Stomach (tissue), 9 donors: ENCODE measurements around the gene PCDHGA7. TPM values are rescaled to one million over a fixed set of nuclear protein-coding genes. Genes with fewer than 3 reads are reported as not detected.
"Not testable (repeated sequence)": the region's sequence is repeated elsewhere in the genome, so short reads cannot be mapped to it uniquely, and the experiment has no call there.

Source experiments
- DNase-seq, 2 donors: peaks; one replicate each; pipeline versions ENCODE4 v3.0.0 to v3.0.0-alpha.2; 2013 to 2019
- H3K27ac ChIP-seq, 5 donors: fragments of 200-600 bp in 4 of 5; sonication (generic) in 4 of 5; one replicate each; pipeline ENCODE4 v1.5.1; 2013 to 2019; ENCODE audit warnings: mild to moderate bottlenecking in 1 of 5, moderate library complexity in 1 of 5
- H3K27me3 ChIP-seq, 3 donors: fragments of 200-600 bp; sonication (generic); one replicate each; pipeline ENCODE4 v1.5.1; 2017 to 2019; ENCODE audit warnings: mixed run types in 1 of 3
- H3K36me3 ChIP-seq, 4 donors: fragments of 200-600 bp; sonication (generic); 1 replicate in 3 of 4; 2 replicates in 1 of 4; pipeline ENCODE4 v1.5.1; 2016 to 2019
- H3K4me1 ChIP-seq, 4 donors: fragments of 200-600 bp; sonication (generic); one replicate each; pipeline ENCODE4 v1.5.1; 2016 to 2019
- H3K4me3 ChIP-seq, 4 donors: fragments of 200-600 bp; sonication (generic) in 3 of 4; one replicate each; pipeline ENCODE4 v1.5.1; 2016 to 2019; ENCODE audit warnings: mild to moderate bottlenecking in 1 of 4
- H3K9me3 ChIP-seq, 4 donors: fragments of 200-600 bp; sonication (generic); one replicate each; pipeline ENCODE4 v1.5.1; 2016 to 2019
- CTCF ChIP-seq, 7 experiments: fragments of 450-650 bp in 4 of 7; fragments of 200-600 bp in 3 of 7; sonication (generic) in 3 of 7; IDR thresholded peaks; one replicate each; pipeline ENCODE4 v1.5.1; 2016 to 2019; ENCODE audit warnings: antibody characterized with exemption in 7 of 7, control low read depth in 2 of 7, mild to moderate bottlenecking in 1 of 7
- EP300 ChIP-seq: sonication (generic); formaldehyde crosslinking; IDR thresholded peaks from one replicate; pipeline ENCODE4 v1.6.1; 2017; ENCODE audit warnings: antibody characterized with exemption
- POLR2A ChIP-seq, 4 donors: fragments of 450-650 bp; IDR thresholded peaks; one replicate each; pipeline ENCODE4 v1.6.1; 2016; ENCODE audit warnings: antibody characterized with exemption in 4 of 4, control low read depth in 2 of 4, mild to moderate bottlenecking in 1 of 4, moderate library complexity in 1 of 4
- POLR2AphosphoS5 ChIP-seq, 3 donors: sonication (generic); formaldehyde crosslinking; IDR thresholded peaks; one replicate each; pipeline ENCODE4 v1.6.1; 2016; ENCODE audit warnings: antibody characterized with exemption in 3 of 3
- WGBS, 5 donors: extraction: QIAGEN DNeasy Blood & Tissue Kit in 3 of 5; methylation state at CpG; one replicate each; pipeline versions ENCODE4 v1.1.5 to v1.1.7; 2013 to 2018; 5-methylcytosine and 5-hydroxymethylcytosine counted together
- intact Hi-C: fragments of 100-400 bp; cut with DNase I; formaldehyde crosslinking; loops from one replicate; pipeline ENCODE4 v1.15.1; 2023; ENCODE audit warnings: low total_unique reads
- polyA plus RNA-seq, 3 donors: library from polyadenylated mRNA; stranded (reverse); fragments of 200-250 nt; gene quantifications; one replicate each; pipeline ENCODE4 v1.2.3, GENCODE V29; 2013
- total RNA-seq, 5 donors: library from RNA; depleted of rRNA; stranded (reverse); fragments of >200 nt; gene quantifications; one replicate each; pipeline versions ENCODE4 v1.1.0 to v1.2.3, GENCODE V29; 2014 to 2016
- donor health status: healthy with polysubstance abuse.
- donor health status: Bipolar disorder and iron deficiency.
- donor health status: healthy.

Gene PCDHGA7
- total and polyA plus RNA-seq, 8 donors = 0.06 to 29.0 (median 1.0) TPM; not detected in 2

- H3K27ac ChIP-seq = no peak within 1 kb of the TSS
- H3K4me3 ChIP-seq = peak within 1 kb of the TSS in 2 of 4 donors; percentile 4 to 17
Measured at GRCh38 chr5:141343242-141343952, 39.1 kb upstream of the PCDHGA7 start, which contains the start of gene PCDHGA3. Gene PCDHGA3 (plus strand): TSS chr5:141343829. CDS start chr5:141344034, 205 bp downstream.

GRCh38 chr5:141343953-141344463 lies 38.5 kb upstream of the PCDHGA7 start:
- H3K4me3 ChIP-seq = peak overlapping the region in 2 of 4 donors; percentile 4 to 17
- intact Hi-C loops = no loop called here
- 24 to 32% (median 27%) methylated on average over 31 of the region's 31 CpGs for WGBS, 5 donors
- peaks cover 36 to 99% (median 96%) of the 10 kb centered on the region in 4 donors for H3K9me3 ChIP-seq
- H3K27me3 ChIP-seq = peaks cover 0 to 66% (median 15%) of the 10 kb centered on the region in 3 donors
- DNase-seq = no peak
- H3K36me3 ChIP-seq = peaks cover 0 to 8% (median 0%) of the 10 kb centered on the region in 4 donors
- no peaks in the 10 kb centered on the region for H3K4me1 ChIP-seq
- no peak for TF ChIP-seq POLR2A (IDR thresholded peaks at IDR 0.05)
- TF ChIP-seq CTCF (IDR thresholded peaks at IDR 0.05) = no peak
- TF ChIP-seq EP300 = no peak
- no peak for TF ChIP-seq POLR2AphosphoS5 (IDR thresholded peaks at IDR 0.05)
- no peak overlapping the region for H3K27ac ChIP-seq

More at GRCh38 chr5:141343242-141343952, 39.1 kb upstream of the PCDHGA7 start, which contains the start of gene PCDHGA3:
- Histone ChIP-seq H3K27me3 (peaks cover 0 to 66% (median 18%) of the 10 kb centered on the region in 3 donors), H3K36me3 (peaks cover 0 to 8% (median 0%) of the 10 kb centered on the region in 4 donors), H3K4me1 (no peaks in the 10 kb centered on the region), H3K9me3 (peaks cover 42 to 99% (median 96%) of the 10 kb centered on the region in 4 donors)
- TF ChIP-seq EP300 (no peak), POLR2A (IDR thresholded peaks at IDR 0.05) (no peak), CTCF (IDR thresholded peaks at IDR 0.05) (no peak), POLR2AphosphoS5 (IDR thresholded peaks at IDR 0.05) (no peak)
- intact Hi-C loops = no loop called here
- DNase-seq = peak in 1 of 2 donors; percentile 42
- WGBS, 5 donors = 17 to 25% (median 24%) methylated on average over 9 of the region's 9 CpGs

- WGBS, 5 donors = 37 to 62% (median 39%) methylated on average over 11 to 20 of the region's 20 CpGs
- no peak overlapping the region for H3K27ac ChIP-seq
- no peak overlapping the region for H3K4me3 ChIP-seq
- DNase-seq = no peak
- TF ChIP-seq CTCF (IDR thresholded peaks at IDR 0.05) = no peak
- peaks cover 0 to 63% (median 12%) of the 10 kb centered on the region in 3 donors for H3K27me3 ChIP-seq
- peaks cover 29 to 98% (median 94%) of the 10 kb centered on the region in 4 donors for H3K9me3 ChIP-seq
- no peaks in the 10 kb centered on the region for H3K4me1 ChIP-seq
- intact Hi-C loops = no loop called here
- H3K36me3 ChIP-seq = peaks cover 0 to 8% (median 0%) of the 10 kb centered on the region in 4 donors
Measured at GRCh38 chr5:141345327-141345726, 37.2 kb upstream of the PCDHGA7 start.

GRCh38 chr5:141346017-141346416 lies 36.5 kb upstream of the PCDHGA7 start:
- intact Hi-C loops, H3K4me3 ChIP-seq, H3K4me1 ChIP-seq, H3K27ac ChIP-seq, H3K36me3 ChIP-seq, DNase-seq: not testable (repeated sequence)
- 42 to 48% (median 46%) methylated on average over 13 to 25 of the region's 35 CpGs for WGBS, 5 donors
- peaks cover 28 to 98% (median 94%) of the 10 kb centered on the region in 4 donors for H3K9me3 ChIP-seq
- H3K27me3 ChIP-seq = peaks cover 0 to 63% (median 12%) of the 10 kb centered on the region in 3 donors
